Transverse colon (tissue), 4 donors: ENCODE data around the gene CD276. TPM values are rescaled to one million over a fixed set of nuclear protein-coding genes. Genes with fewer than 3 reads are reported as not detected.
"Not testable (repeated sequence)": the region's sequence is repeated elsewhere in the genome, so short reads cannot be mapped to it uniquely, and the experiment has no call there.

Experiments used
- DNase-seq: peaks from one replicate; pipeline ENCODE4 v3.0.0-alpha.2; 2019
- H3K27ac ChIP-seq, 4 donors: fragments of 200-600 bp; sonication (generic); 2 replicates each; pipeline ENCODE4 v1.5.1; 2016 to 2018; ENCODE audit warnings: inconsistent platforms in 4 of 4
- H3K27me3 ChIP-seq: fragments of 200-600 bp; sonication (generic); 2 replicates; pipeline ENCODE4 v1.5.1; 2017; ENCODE audit warnings: inconsistent platforms
- H3K36me3 ChIP-seq, 4 donors: fragments of 200-600 bp; sonication (generic); 2 replicates each; pipeline ENCODE4 v1.5.1; 2017 to 2019; ENCODE audit warnings: inconsistent platforms in 4 of 4
- H3K4me1 ChIP-seq, 4 donors: fragments of 200-600 bp; sonication (generic); 2 replicates each; pipeline ENCODE4 v1.5.1; 2017 to 2020; ENCODE audit warnings: inconsistent platforms in 4 of 4
- H3K4me3 ChIP-seq, 4 donors: fragments of 200-600 bp; sonication (generic); 1 replicate in 1 of 4; 2 replicates in 3 of 4; pipeline versions ENCODE4 v1.5.1 to v1.6.1; 2017 to 2019; ENCODE audit warnings: inconsistent platforms in 4 of 4
- H3K9me3 ChIP-seq, 2 donors: fragments of 200-600 bp; sonication (generic); 2 replicates each; pipeline ENCODE4 v1.5.1; 2017 to 2019; ENCODE audit warnings: inconsistent platforms in 2 of 2
- EP300 ChIP-seq: sonication (generic); formaldehyde crosslinking; IDR thresholded peaks from one replicate; pipeline ENCODE4 v1.6.1; 2017; ENCODE audit warnings: antibody characterized with exemption, low read depth
- POLR2A ChIP-seq: fragments of 450-650 bp; IDR thresholded peaks from one replicate; pipeline ENCODE4 v1.6.1; 2016; ENCODE audit warnings: antibody characterized with exemption, mild to moderate bottlenecking, moderate library complexity
- POLR2AphosphoS5 ChIP-seq, 3 donors: sonication (generic); formaldehyde crosslinking; IDR thresholded peaks; one replicate each; pipeline ENCODE4 v1.6.1; 2016; ENCODE audit warnings: antibody characterized with exemption in 3 of 3
- whole genome bisulfite sequencing, 2 donors: methylation state at CpG; one replicate each; pipeline ENCODE4 v1.1.5; 2018; ENCODE audit warnings: low coverage in 1 of 2; 5-methylcytosine and 5-hydroxymethylcytosine counted together
- in situ Hi-C, 4 donors: fragments of 200-750 bp; cut with MboI; loops; one replicate each; pipeline versions ENCODE4 v1.15.0 to v1.15.1; 2017; ENCODE audit warnings: low sequenced_read_pairs in 3 of 4, low pct_ligation_motif_present in 1 of 4, low pct_unique_long_range_greater_than_20kb in 1 of 4
- intact Hi-C: fragments of 100-400 bp; cut with DNase I; formaldehyde crosslinking; loops from one replicate; pipeline ENCODE4 v1.15.1; 2023; ENCODE audit warnings: low total_unique reads
- total RNA-seq, 4 donors: library from RNA; depleted of rRNA; stranded (reverse); fragments of >200 nt; gene quantifications; one replicate each; pipeline ENCODE4 v1.1.0, GENCODE V29; 2016
- TF ChIP-seq, protein P1 (sequence below), 5 experiments: fragments of 200-600 bp in 3 of 5; fragments of 450-650 bp in 2 of 5; sonication (generic) in 3 of 5; IDR thresholded peaks; 1 replicate in 2 of 5; 2 replicates in 3 of 5; pipeline ENCODE4 v1.5.1; 2016 to 2017; ENCODE audit warnings: antibody characterized with exemption in 5 of 5, inconsistent platforms in 3 of 5, mild to moderate bottlenecking in 2 of 5, moderate library complexity in 1 of 5

Gene CD276
- total RNA-seq: 100 to 1,000 TPM in 1 of 4 donors, 10 to 100 TPM in 3; 26.8 to 110 (median 45.7) TPM

DNA sequence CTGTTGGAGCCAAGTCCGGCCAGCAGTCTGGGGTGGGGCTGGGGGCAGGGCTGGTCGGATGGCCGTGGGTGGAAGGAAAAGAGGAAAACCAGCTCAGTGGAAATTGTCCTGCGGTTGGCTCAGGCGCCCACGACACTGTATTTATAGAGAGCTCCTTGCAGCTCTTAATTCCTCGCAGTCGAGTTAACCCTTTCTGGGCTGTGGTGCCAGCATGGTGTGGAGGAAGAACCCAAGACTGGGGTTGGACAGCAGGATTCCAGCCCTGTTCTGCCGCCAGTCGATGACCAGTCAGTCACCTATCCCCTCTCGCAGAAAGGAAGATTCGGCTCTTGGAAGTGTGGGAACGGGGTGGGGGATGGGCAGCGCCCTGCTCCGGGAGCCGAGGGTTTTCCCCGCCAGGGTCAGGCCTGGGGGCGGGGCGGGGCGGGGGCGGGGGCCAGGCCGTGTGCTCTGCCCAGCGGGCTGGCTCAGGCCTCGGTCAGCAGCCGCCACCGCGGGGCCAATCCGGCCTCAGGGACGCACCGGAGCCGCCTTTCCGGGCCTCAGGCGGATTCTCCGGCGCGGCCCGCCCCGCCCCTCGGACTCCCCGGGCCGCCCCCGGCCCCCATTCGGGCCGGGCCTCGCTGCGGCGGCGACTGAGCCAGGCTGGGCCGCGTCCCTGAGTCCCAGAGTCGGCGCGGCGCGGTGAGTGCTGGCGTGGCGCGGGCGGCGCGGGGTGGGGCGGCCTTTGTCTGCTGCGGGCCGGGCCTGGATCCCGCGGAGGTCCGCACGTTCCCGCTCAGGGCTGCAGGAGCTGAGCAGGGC lies at the start of gene CD276:
Gene CD276 (plus strand): TSS at position 607 of the 804 bp plus-strand sequence. CDS start 15,257 bp downstream, outside the sequence.
- in situ Hi-C loops: no loop called here
- peak; percentile 73 for DNase-seq

DNA sequence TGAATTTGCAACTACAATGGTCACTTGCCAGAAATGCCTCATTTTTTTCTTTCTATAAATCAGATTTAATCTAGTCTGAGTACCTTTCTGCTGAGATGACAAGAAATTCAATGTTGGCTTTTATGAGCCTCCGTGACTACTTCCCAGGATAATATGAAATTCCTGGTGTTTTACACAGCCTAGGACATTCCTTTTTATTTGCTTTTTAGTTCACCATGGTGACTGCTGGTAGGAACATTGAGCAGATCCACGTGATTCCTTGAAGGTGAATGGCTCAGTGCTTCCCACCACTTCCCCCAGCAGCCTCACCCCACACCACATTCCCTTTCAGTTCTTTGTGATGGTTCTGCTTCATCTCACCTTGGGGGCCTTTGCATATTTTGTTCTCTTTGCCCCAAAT lies 46.7 kb upstream of the CD276 start:
- H3K27ac ChIP-seq: no peak overlapping the region
- no peak for DNase-seq
- peaks cover 0 to 11% (median 8%) of the 10 kb centered on the region in 4 donors for H3K4me1 ChIP-seq
- intact Hi-C loops (loop anchor here (5.0 kb wide), 1 partner anchor 65 kb away; no protein-coding TSS in a partner anchor), in situ Hi-C loops (loop anchor here (5.0 to 10.0 kb wide), 5 partner anchors 57 to 83 kb away; no protein-coding TSS in a partner anchor)
- H3K4me3 ChIP-seq: no peak overlapping the region
- no peak for TF ChIP-seq EP300
- TF ChIP-seq, protein P1, sequence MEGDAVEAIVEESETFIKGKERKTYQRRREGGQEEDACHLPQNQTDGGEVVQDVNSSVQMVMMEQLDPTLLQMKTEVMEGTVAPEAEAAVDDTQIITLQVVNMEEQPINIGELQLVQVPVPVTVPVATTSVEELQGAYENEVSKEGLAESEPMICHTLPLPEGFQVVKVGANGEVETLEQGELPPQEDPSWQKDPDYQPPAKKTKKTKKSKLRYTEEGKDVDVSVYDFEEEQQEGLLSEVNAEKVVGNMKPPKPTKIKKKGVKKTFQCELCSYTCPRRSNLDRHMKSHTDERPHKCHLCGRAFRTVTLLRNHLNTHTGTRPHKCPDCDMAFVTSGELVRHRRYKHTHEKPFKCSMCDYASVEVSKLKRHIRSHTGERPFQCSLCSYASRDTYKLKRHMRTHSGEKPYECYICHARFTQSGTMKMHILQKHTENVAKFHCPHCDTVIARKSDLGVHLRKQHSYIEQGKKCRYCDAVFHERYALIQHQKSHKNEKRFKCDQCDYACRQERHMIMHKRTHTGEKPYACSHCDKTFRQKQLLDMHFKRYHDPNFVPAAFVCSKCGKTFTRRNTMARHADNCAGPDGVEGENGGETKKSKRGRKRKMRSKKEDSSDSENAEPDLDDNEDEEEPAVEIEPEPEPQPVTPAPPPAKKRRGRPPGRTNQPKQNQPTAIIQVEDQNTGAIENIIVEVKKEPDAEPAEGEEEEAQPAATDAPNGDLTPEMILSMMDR (IDR thresholded peaks at IDR 0.05): no peak
- no peak for TF ChIP-seq POLR2A
- no peak for TF ChIP-seq POLR2AphosphoS5 (IDR thresholded peaks at IDR 0.05)
- 37% methylated on average over 2 of the region's 2 CpGs; no CpG with 5 or more reads in 1 of the 2 donors for WGBS, 2 donors
- no peaks in the 10 kb centered on the region for H3K9me3 ChIP-seq
- no peaks in the 10 kb centered on the region for H3K36me3 ChIP-seq
- no peaks in the 10 kb centered on the region for H3K27me3 ChIP-seq

More for the DNA sequence above, at the start of gene CD276:
- Histone ChIP-seq H3K36me3 (no peaks in the 10 kb centered on the region), H3K27ac (peak within 1 kb of the TSS; percentile 76 to 90 (median 85)), H3K9me3 (no peaks in the 10 kb centered on the region), H3K27me3 (no peaks in the 10 kb centered on the region), H3K4me3 (peak within 1 kb of the TSS; percentile 75 to 96 (median 81)), H3K4me1 (peaks cover 4 to 48% (median 24%) of the 10 kb centered on the region in 4 donors)
- intact Hi-C loops: no loop called here
- WGBS, 2 donors: 0 to 2% methylated on average over 4 to 14 of the region's 69 CpGs
- TF ChIP-seq POLR2AphosphoS5 (IDR thresholded peaks at IDR 0.05) (no peak), POLR2A (no peak), EP300 (no peak)
- TF ChIP-seq, protein P1 (IDR thresholded peaks at IDR 0.05): no peak

DNA sequence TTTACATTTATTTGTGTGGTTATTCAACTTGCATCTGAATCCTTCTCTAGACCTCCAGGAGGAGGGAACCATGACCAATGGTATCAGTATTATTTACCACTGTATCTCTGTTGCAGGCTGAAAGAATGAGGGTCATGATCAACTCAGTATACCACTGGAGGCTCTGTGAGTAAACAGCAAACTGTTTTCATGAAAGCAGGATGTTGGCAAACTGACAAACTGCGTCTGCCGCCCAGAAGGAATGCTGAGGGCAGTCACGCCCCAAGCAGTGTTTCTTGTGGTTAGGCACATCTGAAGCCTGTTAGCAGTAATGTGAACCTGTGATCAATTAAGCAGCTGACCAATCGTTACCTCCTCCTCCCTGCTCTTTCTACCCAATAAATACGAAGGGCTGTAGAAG lies 44.7 kb upstream of the CD276 start:
- WGBS, 2 donors: 20 to 47% methylated on average over 2 to 5 of the region's 5 CpGs
- H3K4me1 ChIP-seq, H3K27me3 ChIP-seq, H3K27ac ChIP-seq, H3K36me3 ChIP-seq, H3K9me3 ChIP-seq, H3K4me3 ChIP-seq: not testable (repeated sequence)
- intact Hi-C loops: loop anchor here (5.0 kb wide), 1 partner anchor 67 kb away; no protein-coding TSS in a partner anchor
- in situ Hi-C loops: loop anchor here (5.0 to 10.0 kb wide), 5 partner anchors 55 to 85 kb away; no protein-coding TSS in a partner anchor
- DNase-seq: peak; percentile 24

DNA sequence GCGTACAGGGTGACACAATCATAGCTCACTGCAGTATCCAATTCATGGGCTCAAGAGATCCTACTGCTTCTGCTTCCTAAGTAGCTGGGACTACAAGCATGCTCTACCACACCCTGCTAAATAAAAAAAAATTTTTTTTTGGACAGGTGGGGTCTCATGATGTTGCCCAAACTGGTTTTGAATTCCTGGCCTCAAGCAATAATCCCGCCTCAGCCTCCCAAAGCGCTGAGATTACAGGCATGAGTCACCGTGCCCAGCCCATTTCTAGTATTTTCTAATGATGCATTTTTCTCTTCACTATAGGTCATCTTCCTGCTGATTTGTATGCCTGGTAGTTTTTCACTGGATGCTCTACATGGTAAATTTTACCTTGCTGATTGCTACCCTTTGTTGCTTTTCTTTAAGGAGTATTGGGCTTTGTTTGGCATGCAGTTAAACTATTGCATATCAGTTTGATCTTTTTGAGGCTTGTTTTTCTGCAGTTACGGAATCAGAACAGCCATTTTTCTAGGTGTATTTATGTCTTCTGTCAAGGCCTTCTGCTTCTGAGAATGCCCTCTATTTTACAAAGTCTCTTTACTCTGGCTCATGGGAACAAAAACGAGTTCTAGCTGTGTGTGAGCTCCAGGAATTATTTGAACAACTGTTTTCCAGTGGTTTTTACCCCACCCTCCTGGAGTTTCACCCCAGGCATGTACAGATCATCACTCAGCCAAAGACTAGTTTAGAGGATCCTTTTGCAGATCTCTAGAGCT lies 36.7 kb upstream of the CD276 start:
- WGBS, 2 donors: 68 to 72% methylated on average over 4 to 6 of the region's 6 CpGs
- in situ Hi-C loops: no loop called here
- no peaks in the 10 kb centered on the region for H3K9me3 ChIP-seq
- no peaks in the 10 kb centered on the region for H3K4me1 ChIP-seq
- TF ChIP-seq POLR2AphosphoS5 (IDR thresholded peaks at IDR 0.05) (no peak), POLR2A (no peak), EP300 (no peak)
- TF ChIP-seq, protein P1 (IDR thresholded peaks at IDR 0.05): no peak
- DNase-seq: no peak
- H3K36me3 ChIP-seq: no peaks in the 10 kb centered on the region
- H3K27me3 ChIP-seq: no peaks in the 10 kb centered on the region
- intact Hi-C loops: no loop called here
- H3K27ac ChIP-seq: no peak overlapping the region
- no peak overlapping the region for H3K4me3 ChIP-seq
